Neuron (in vitro differentiated cells): ENCODE results near the gene NCKAP1.
A peak's percentile ranks its signal among the peaks of the same experiment; 100 is the strongest.

Experiments
- H2AFZ ChIP-seq: one replicate; pipeline ENCODE4 v1.6.1; 2013; ENCODE audit warnings: low read depth, mild to moderate bottlenecking, inconsistent platforms, low read length, moderate library complexity
- H3K27me3 ChIP-seq: one replicate; pipeline ENCODE4 v1.6.1; 2013; ENCODE audit warnings: low read length; ENCODE audit not compliant: insufficient read depth
- H3K36me3 ChIP-seq: one replicate; pipeline ENCODE4 v1.6.1; 2013; ENCODE audit warnings: low read length; ENCODE audit not compliant: insufficient read depth
- H3K4me1 ChIP-seq: one replicate; pipeline ENCODE4 v1.6.1; 2013; ENCODE audit warnings: low read length; ENCODE audit not compliant: insufficient read depth
- H3K4me3 ChIP-seq: 2 replicates; pipeline ENCODE4 v1.5.1; 2013; ENCODE audit warnings: mild to moderate bottlenecking, low read length, moderate library complexity
- H3K9me3 ChIP-seq: one replicate; pipeline ENCODE4 v1.6.1; 2013; ENCODE audit warnings: low read length

Gene NCKAP1, protein sequence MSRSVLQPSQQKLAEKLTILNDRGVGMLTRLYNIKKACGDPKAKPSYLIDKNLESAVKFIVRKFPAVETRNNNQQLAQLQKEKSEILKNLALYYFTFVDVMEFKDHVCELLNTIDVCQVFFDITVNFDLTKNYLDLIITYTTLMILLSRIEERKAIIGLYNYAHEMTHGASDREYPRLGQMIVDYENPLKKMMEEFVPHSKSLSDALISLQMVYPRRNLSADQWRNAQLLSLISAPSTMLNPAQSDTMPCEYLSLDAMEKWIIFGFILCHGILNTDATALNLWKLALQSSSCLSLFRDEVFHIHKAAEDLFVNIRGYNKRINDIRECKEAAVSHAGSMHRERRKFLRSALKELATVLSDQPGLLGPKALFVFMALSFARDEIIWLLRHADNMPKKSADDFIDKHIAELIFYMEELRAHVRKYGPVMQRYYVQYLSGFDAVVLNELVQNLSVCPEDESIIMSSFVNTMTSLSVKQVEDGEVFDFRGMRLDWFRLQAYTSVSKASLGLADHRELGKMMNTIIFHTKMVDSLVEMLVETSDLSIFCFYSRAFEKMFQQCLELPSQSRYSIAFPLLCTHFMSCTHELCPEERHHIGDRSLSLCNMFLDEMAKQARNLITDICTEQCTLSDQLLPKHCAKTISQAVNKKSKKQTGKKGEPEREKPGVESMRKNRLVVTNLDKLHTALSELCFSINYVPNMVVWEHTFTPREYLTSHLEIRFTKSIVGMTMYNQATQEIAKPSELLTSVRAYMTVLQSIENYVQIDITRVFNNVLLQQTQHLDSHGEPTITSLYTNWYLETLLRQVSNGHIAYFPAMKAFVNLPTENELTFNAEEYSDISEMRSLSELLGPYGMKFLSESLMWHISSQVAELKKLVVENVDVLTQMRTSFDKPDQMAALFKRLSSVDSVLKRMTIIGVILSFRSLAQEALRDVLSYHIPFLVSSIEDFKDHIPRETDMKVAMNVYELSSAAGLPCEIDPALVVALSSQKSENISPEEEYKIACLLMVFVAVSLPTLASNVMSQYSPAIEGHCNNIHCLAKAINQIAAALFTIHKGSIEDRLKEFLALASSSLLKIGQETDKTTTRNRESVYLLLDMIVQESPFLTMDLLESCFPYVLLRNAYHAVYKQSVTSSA

DNA sequence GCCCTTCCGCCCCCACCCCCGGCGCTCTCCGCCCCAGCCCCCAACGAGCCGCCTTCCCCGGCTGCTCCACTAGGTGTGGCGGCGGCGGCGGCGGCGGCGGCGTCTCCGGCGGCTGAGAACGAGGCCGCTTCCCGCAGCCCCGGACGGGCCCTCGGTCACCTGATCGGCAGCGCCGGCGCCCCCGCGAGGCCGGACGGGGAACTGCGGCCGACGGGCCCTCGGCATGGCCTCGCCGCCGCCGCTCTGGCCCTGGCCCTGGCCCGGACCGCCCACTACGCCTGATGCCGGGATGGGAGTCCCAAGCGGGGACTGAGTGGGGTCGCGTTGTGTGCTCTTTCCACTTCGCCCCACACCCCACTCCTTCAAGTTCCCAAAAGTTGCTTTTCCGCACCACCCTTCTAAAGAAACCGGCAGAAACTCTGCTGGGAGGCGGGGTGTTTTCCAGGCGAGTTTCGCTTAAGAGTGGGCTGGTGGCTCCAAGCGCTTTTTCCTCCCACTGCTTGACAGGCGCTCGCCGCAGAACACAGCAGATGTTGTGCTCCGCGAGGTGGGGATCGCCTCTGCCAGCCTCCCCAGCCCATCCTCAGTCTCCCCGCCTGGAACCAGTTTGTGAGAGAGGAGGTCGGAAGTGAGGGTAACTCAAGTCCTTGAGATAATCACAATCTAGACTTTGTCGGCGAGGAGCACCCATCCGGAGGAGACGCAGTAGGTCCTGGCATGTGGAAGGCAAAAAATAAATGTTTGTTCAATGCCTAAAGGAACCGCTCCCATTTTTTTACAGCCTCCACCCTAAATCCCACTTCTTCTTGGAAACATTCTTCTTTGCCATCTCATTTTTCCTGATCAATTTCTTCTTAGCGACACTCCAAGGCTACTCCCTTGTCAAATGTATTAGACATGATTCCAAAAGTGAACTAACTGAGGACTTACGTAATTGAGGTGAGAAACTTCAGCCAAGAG, at the start of gene NCKAP1:
TSS of gene NCKAP1 (minus strand) at position 117 of the 960 bp plus-strand sequence. CDS start 358 bp downstream, outside the sequence.
- Histone ChIP-seq H3K9me3 (no peaks in the 10 kb centered on the region), H2AFZ (peak within 1 kb of the TSS; percentile 73), H3K4me3 (peak within 1 kb of the TSS; percentile 99), H3K4me1 (peaks cover 25% of the 10 kb centered on the region), H3K27me3 (no peaks in the 10 kb centered on the region), H3K36me3 (no peaks in the 10 kb centered on the region)

DNA sequence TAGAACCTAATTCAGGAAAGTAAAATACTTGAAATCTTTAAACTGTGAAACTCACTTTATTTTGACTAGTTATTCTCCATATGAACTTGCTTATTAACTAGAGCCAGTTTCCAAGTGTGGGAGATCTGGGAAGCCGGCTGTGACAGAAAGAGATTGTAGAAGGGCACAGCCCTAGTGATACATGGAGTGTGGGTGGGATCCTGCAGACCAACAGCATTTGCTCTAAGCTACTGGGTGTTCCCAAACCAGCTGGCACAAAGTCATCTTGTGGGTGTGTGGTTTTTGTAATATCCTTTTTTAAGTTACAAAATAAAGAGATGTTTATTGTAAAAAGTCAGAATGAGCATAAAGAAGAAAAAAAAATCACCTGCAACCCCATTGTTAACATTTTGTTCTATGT, 43.7 kb upstream of the NCKAP1 start:
- H3K9me3 ChIP-seq, result no peaks in the 10 kb centered on the region
- H3K36me3 ChIP-seq, result no peaks in the 10 kb centered on the region
- no peak overlapping the region for H2AFZ ChIP-seq
- H3K4me1 ChIP-seq, result peaks cover 4% of the 10 kb centered on the region
- H3K27me3 ChIP-seq, result no peaks in the 10 kb centered on the region
- H3K4me3 ChIP-seq, result no peak overlapping the region

DNA sequence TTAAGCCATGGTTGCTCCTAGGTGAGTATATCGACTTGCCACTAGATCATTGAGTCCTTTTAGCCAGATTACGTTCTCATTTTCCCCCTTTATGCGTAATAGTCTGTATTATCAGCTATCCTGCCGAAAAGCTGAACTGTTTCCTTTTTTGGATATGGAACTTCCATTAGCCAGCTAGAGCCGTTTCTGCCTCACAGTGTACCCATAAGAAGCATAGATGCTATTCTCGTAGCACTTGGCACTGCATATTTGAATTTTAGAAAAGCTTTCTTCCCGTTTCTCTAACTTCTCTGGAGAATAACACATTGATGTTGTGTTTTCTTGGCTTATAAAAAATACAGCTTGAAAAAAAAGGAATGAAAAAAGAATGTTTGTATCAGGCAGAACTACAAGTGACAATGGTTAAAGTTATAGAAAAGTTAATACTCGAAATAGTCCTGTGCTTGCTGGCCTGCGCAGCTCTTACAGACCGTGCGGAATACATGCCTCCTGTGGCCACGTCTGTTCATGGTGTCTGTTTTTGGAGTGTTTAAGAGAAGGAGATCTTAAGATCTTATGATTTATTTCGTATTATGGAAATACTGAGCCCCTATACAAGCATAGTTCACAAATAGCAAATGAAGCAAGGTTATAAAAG, 41.0 kb upstream of the NCKAP1 start:
- H3K36me3 ChIP-seq, result no peaks in the 10 kb centered on the region
- no peaks in the 10 kb centered on the region for H3K9me3 ChIP-seq
- H3K27me3 ChIP-seq, result peaks cover 6% of the 10 kb centered on the region
- peaks cover 4% of the 10 kb centered on the region for H3K4me1 ChIP-seq
- peak overlapping the region; percentile 52 for H3K4me3 ChIP-seq
- H2AFZ ChIP-seq, result peak overlapping the region; percentile 87

DNA sequence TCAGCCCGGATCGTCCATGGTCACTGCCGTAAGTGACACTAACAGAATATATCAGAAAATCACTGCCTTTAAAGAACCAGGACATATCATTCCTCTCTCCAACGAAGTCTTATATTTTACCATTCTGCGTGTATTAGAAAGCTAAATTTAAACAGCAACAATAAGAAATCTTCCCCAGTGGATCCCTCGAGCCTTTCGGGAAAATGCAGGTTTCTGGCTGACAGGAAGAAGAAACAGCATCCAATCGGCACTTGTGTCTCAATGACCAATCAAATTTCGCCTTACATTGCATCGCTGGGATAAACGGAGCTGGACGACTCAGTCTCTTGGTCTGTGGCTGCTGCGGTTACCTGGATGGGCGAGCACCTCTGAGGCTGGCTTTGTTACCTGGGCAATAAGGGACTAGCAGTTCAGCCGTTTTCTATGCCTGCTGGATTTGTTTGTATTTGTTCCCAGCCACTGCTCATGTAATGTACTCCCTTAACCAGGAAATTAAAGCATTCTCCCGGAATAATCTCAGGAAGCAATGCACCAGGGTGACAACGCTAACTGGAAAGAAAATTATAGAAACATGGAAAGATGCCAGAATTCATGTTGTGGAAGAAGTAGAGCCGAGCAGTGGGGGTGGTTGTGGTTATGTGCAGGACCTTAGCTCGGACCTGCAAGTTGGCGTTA, 40.3 kb upstream of the NCKAP1 start, which contains the start of gene DUSP19:
TSS of gene DUSP19 (plus strand) at position 284 of the 675 bp plus-strand sequence. CDS start at position 471, 187 bp downstream.
- Histone ChIP-seq H3K4me1 (peaks cover 4% of the 10 kb centered on the region), H3K27me3 (peaks cover 6% of the 10 kb centered on the region), H3K9me3 (no peaks in the 10 kb centered on the region), H3K36me3 (no peaks in the 10 kb centered on the region), H3K4me3 (peak within 1 kb of the TSS; percentile 52), H2AFZ (peak within 1 kb of the TSS; percentile 87)

DNA sequence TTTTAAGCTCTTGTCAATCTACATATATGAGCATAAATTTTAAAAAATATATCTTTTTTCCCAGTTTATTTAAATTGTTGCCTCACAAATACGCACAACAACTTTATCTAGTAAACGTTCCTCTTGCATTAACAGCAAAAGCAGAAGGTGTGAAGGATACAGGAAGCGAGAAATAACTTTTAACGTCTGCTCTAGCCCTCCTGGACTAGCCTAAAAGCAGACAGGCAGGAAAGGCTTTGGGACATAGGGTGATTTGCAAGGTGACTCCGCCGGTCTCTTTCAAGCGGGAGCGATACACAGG, 39.9 kb upstream of the NCKAP1 start:
- Histone ChIP-seq H3K4me1 (peaks cover 4% of the 10 kb centered on the region), H3K36me3 (no peaks in the 10 kb centered on the region), H3K9me3 (no peaks in the 10 kb centered on the region), H3K4me3 (peak overlapping the region; percentile 52), H2AFZ (peak overlapping the region; percentile 87), H3K27me3 (peaks cover 6% of the 10 kb centered on the region)

DNA sequence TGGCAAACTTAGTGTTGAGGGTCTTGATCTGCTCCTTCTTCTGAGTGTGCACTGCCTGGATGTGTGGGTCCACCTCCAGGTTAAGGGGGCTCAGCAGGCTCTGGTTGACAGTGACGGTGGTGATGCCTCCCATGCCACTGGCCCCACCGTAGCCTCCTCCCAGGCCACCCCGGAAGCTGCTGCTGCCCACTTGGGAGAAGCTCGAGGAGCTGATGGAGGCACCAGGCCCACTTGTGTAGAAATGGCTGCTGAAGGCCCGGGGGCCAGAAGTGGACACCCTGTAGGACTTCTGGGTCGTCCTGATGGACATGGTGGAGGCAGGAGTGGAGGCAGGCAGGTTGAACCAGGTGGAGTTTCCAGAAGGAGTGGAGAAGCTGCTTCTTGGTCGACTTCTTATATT, 33.9 kb upstream of the NCKAP1 start:
- Histone ChIP-seq H3K36me3 (no peaks in the 10 kb centered on the region), H3K9me3 (peaks cover 12% of the 10 kb centered on the region), H3K27me3 (peaks cover 6% of the 10 kb centered on the region), H3K4me1 (no peaks in the 10 kb centered on the region), H3K4me3 (no peak overlapping the region), H2AFZ (no peak overlapping the region)

DNA sequence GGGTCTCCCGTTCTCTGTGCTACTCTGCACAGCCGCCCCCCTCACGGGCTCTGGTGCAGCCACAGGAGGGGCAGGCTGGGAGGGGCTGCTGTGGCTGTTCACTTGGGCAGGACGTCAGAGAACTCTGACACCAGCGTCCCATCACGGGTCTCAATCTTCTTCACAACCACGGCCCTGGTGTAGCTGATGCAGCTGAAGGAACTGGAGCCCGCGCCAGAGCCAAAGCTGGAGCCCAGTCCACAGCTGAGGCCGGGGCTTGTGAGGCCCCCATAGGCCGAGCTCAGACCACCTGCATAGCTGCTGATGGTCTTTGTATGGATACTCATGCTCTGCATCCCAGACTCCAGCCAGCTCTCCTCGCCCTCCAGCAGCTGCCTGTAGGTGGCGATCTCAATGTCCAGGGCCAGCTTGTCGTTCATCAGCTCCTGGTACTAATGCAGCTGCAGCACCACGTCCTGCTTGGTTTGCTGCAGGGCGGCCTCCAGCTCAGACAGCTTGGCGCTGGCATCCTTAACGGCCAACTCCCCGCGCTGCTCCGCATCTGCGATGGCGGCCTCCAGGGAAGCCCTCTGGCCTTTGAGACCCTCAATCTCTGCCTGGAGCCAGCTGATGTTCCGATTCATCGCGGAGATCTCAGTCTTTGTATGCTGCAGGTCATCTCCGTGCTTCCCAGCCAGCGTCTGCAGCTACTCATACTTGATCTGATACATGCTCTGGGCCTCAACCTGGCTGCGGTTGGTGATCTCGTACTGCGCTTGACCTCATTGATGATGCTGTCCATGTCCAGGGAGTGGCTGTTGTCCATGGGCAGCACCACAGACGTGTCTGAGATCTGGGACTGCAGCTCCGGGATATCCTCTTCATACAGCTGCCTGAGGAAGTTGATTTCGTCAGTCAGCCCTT, 32.9 kb upstream of the NCKAP1 start:
- Histone ChIP-seq H3K4me3 (no peak overlapping the region), H2AFZ (no peak overlapping the region), H3K36me3 (no peaks in the 10 kb centered on the region), H3K9me3 (peaks cover 12% of the 10 kb centered on the region), H3K4me1 (no peaks in the 10 kb centered on the region), H3K27me3 (peaks cover 6% of the 10 kb centered on the region)

DNA sequence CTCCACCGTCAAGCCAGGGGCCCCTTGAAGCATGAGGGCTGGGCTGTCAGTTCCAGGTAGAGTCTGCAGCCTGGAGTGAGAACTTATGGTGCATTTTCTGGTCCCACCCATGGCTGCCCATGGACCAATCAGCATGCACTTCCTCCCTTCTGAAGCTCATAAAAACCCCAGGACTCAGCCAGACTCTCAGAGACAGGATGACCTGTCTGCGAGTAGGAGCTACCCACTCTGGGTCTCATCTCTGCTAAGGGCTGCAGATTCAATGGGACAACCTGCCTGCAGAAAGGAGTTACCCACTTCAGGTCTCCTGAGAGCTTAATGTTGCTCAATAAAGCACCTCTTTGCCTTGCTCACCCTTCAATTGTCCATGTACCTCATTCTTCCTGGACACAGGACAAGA, 30.9 kb upstream of the NCKAP1 start:
- Histone ChIP-seq H3K27me3 (no peaks in the 10 kb centered on the region), H3K4me3 (no peak overlapping the region), H3K36me3 (no peaks in the 10 kb centered on the region), H2AFZ (no peak overlapping the region), H3K9me3 (peaks cover 12% of the 10 kb centered on the region), H3K4me1 (no peaks in the 10 kb centered on the region)

DNA sequence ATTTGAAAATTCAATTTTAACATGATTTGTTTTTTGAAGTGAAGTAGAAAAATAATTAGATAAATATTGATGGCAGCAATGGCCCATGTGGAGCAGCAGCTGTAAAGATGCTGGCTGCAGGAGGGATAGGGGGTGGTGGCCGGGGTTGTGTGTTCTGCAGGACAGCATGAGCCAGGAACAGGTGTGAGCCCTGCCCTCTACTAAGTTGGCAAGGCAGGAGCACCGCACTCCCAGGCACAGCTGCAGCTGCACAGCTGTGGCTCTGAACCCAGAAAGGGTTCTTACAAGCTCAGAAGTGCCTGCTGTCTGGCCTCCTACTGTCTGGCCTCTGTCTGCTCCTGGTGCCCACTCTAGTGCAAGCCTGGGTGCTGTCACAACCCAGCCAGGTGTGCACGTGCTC, 30.3 kb upstream of the NCKAP1 start:
- H3K36me3 ChIP-seq, result no peaks in the 10 kb centered on the region
- H3K9me3 ChIP-seq, result peaks cover 12% of the 10 kb centered on the region
- H2AFZ ChIP-seq, result no peak overlapping the region
- no peaks in the 10 kb centered on the region for H3K27me3 ChIP-seq
- H3K4me3 ChIP-seq, result no peak overlapping the region
- H3K4me1 ChIP-seq, result no peaks in the 10 kb centered on the region

DNA sequence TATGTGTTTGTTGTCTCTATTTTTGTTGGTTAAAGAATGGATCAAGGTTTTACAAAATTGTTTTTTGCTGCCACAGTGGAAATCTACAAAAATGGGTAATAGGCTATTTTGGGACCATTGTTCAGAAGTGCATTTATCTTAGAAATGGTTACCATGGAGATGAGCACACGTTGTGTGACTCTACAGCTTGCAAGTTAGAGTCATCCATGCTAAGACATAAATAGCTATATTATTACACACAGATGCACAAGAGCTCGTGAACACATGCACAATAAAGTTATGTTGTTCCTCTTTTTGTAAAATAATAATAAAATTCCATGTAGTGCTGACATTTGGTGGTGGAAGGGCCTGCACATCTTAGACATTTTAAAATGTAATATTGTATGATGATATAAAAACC, 24.8 kb upstream of the NCKAP1 start:
- no peak overlapping the region for H3K4me3 ChIP-seq
- H3K36me3 ChIP-seq, result no peaks in the 10 kb centered on the region
- H3K4me1 ChIP-seq, result peaks cover 6% of the 10 kb centered on the region
- H2AFZ ChIP-seq, result no peak overlapping the region
- H3K27me3 ChIP-seq, result no peaks in the 10 kb centered on the region
- H3K9me3 ChIP-seq, result no peaks in the 10 kb centered on the region
